DND-41 (cell line): ENCODE data around the gene CD81.

Experiments
- EZH2 ChIP-seq: IDR thresholded peaks from 3 replicates; pipeline ENCODE4 v1.6.1; 2012; ENCODE audit warnings: borderline replicate concordance, low read depth, mild to moderate bottlenecking, moderate library complexity, low read length, inconsistent platforms; ENCODE audit not compliant: severe bottlenecking
- TF ChIP-seq, protein P1 (sequence below): IDR thresholded peaks from 2 replicates; pipeline ENCODE4 v1.5.1; 2012; ENCODE audit warnings: borderline replicate concordance, low read length, moderate library complexity, mild to moderate bottlenecking; ENCODE audit not compliant: poor library complexity, severe bottlenecking; ENCODE audit errors: extremely low read depth

DNA sequence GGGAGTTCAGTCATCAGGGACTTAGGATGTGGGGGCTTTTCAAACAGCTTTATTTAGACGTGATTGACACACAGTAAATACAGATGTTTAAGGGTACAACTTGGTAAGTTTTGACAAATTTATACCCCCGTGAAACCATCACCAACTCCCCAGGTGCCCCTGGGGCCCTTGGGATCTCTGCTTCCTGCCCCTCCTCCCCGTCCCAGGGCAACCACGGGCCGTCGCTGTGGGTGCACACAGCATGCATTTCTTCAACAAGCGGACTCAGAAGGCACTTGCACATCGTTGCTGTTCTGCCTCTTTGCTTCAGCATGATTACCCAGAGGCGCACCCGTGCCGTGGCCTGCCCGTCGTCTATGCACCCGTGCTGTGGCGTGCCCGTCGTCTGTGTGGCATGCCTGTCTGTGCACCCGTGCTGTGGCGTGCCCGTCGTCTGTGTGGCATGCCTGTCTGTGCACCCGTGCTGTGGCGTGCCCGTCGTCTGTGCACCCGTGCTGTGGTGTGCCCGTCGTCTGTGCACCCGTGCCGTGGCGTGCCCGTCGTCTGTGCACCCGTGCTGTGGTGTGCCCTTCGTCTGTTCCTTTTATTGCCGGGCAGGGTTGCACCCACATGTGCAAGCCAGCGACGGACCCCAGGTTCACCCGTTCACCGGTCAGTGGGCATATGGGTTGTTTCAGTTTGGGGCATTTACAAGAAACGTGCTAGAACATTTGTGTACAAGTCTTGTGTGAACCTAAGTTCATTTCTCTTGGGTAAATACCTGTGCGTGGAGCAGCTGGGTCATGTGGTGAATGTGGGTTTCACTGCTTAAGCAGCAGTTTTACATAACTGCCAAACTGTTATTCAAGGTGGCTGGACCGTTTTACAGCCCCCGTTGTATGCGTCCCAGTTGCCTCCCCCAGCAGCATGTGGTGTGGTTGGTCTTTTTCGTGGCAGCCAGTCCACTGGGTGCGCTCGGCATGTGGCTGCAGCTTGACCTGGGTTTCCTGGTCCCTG is 8.3 kb downstream of the CD81 start:
- no peak for TF ChIP-seq EZH2
- TF ChIP-seq, protein P1, sequence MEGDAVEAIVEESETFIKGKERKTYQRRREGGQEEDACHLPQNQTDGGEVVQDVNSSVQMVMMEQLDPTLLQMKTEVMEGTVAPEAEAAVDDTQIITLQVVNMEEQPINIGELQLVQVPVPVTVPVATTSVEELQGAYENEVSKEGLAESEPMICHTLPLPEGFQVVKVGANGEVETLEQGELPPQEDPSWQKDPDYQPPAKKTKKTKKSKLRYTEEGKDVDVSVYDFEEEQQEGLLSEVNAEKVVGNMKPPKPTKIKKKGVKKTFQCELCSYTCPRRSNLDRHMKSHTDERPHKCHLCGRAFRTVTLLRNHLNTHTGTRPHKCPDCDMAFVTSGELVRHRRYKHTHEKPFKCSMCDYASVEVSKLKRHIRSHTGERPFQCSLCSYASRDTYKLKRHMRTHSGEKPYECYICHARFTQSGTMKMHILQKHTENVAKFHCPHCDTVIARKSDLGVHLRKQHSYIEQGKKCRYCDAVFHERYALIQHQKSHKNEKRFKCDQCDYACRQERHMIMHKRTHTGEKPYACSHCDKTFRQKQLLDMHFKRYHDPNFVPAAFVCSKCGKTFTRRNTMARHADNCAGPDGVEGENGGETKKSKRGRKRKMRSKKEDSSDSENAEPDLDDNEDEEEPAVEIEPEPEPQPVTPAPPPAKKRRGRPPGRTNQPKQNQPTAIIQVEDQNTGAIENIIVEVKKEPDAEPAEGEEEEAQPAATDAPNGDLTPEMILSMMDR, result no peak
